Loucy (cell line): Measurements from ENCODE around the gene CHRND.

ENCODE experiments used
- H2AFZ ChIP-seq: fragments of 200-600 bp; sonication (generic); 2 replicates; pipeline ENCODE4 v1.6.0; 2016; ENCODE audit warnings: antibody characterized with exemption, mild to moderate bottlenecking, low read length, moderate library complexity
- H3F3A ChIP-seq: fragments of 200-600 bp; 2 replicates; pipeline ENCODE4 v1.6.0; 2016; ENCODE audit warnings: antibody characterized with exemption, low read depth, mild to moderate bottlenecking
- H3K27me3 ChIP-seq: fragments of 200-600 bp; sonication (generic); 2 replicates; pipeline ENCODE4 v1.6.1; 2014; ENCODE audit warnings: low read length, mild to moderate bottlenecking; ENCODE audit not compliant: insufficient read depth, poor library complexity, severe bottlenecking
- H3K36me3 ChIP-seq: fragments of 200-600 bp; sonication (generic); 2 replicates; pipeline ENCODE4 v1.6.1; 2016; ENCODE audit warnings: low read length; ENCODE audit not compliant: insufficient read depth
- H3K4me1 ChIP-seq: fragments of 200-600 bp; sonication (generic); 2 replicates; pipeline ENCODE4 v1.5.1; 2014; ENCODE audit warnings: low read length, mild to moderate bottlenecking; ENCODE audit not compliant: insufficient read depth, poor library complexity, severe bottlenecking
- H3K4me2 ChIP-seq: fragments of 200-600 bp; sonication (generic); 2 replicates; pipeline ENCODE4 v1.6.0; 2014; ENCODE audit warnings: antibody characterized with exemption, low read length, low read depth, mild to moderate bottlenecking; ENCODE audit not compliant: poor library complexity, severe bottlenecking
- H3K4me3 ChIP-seq: fragments of 200-600 bp; sonication (generic); 2 replicates; pipeline ENCODE4 v1.5.1; 2014; ENCODE audit warnings: low read length, mild to moderate bottlenecking, mixed read lengths; ENCODE audit not compliant: poor library complexity, severe bottlenecking
- H3K79me2 ChIP-seq: fragments of 200-600 bp; sonication (generic); 2 replicates; pipeline ENCODE4 v1.6.1; 2014; ENCODE audit warnings: low read length; ENCODE audit not compliant: insufficient read depth
- H3K9ac ChIP-seq: fragments of 200-600 bp; sonication (generic); 2 replicates; pipeline ENCODE4 v1.6.0; 2014; ENCODE audit warnings: mild to moderate bottlenecking, low read depth, low read length, moderate library complexity; ENCODE audit not compliant: poor library complexity, severe bottlenecking
- H3K9me2 ChIP-seq: fragments of 200-600 bp; sonication (generic); replicated peaks from 2 replicates; pipeline ENCODE4 v1.6.1; 2016; ENCODE audit warnings: low read depth, low read length, mixed read lengths
- H3K9me3 ChIP-seq: fragments of 200-600 bp; sonication (generic); 2 replicates; pipeline ENCODE4 v1.6.1; 2014; ENCODE audit warnings: mild to moderate bottlenecking, antibody characterized with exemption, low read length, low read depth; ENCODE audit not compliant: insufficient read depth
- H4K20me1 ChIP-seq: fragments of 200-600 bp; sonication (generic); 2 replicates; pipeline ENCODE4 v1.6.0; 2014; ENCODE audit warnings: antibody characterized with exemption, low read length, mild to moderate bottlenecking; ENCODE audit not compliant: insufficient read depth, poor library complexity, severe bottlenecking
- CTCF ChIP-seq: fragments of 200-600 bp; sonication (generic); conservative IDR thresholded peaks from 2 replicates; pipeline ENCODE4 v1.5.1; 2014; ENCODE audit warnings: mild to moderate bottlenecking, antibody characterized with exemption, low read length
- EZH2phosphoT487 ChIP-seq: fragments of 200-600 bp; IDR thresholded peaks from 2 replicates; pipeline ENCODE4 v1.6.1; 2018; ENCODE audit warnings: antibody characterized with exemption, mild to moderate bottlenecking, moderate library complexity, borderline replicate concordance

The CHRND gene

GRCh38 chr2:232512602-232513001 lies 13.4 kb upstream of the CHRND start:
- Histone ChIP-seq H3K27me3 (no peaks in the 10 kb centered on the region), H3K79me2 (no peaks in the 10 kb centered on the region), H3K4me3 (no peak overlapping the region), H3K36me3 (no peaks in the 10 kb centered on the region), H3K4me2 (no peak overlapping the region), H3K9ac (no peak overlapping the region), H3F3A (no peaks in the 10 kb centered on the region), H3K4me1 (no peaks in the 10 kb centered on the region), H4K20me1 (no peaks in the 10 kb centered on the region), H2AFZ (no peak overlapping the region), H3K9me3 (no peaks in the 10 kb centered on the region), H3K9me2 (no peaks in the 10 kb centered on the region)
- TF ChIP-seq CTCF (no peak), EZH2phosphoT487 (no peak)

- Histone ChIP-seq H3K36me3 (no peaks in the 10 kb centered on the region), H3K4me1 (no peaks in the 10 kb centered on the region), H4K20me1 (no peaks in the 10 kb centered on the region), H3K9me2 (no peaks in the 10 kb centered on the region), H3K79me2 (no peaks in the 10 kb centered on the region), H3K4me2 (no peak overlapping the region), H3K9ac (no peak overlapping the region), H3K9me3 (no peaks in the 10 kb centered on the region), H3F3A (no peaks in the 10 kb centered on the region), H3K4me3 (no peak overlapping the region), H2AFZ (no peak overlapping the region), H3K27me3 (no peaks in the 10 kb centered on the region)
- TF ChIP-seq EZH2phosphoT487 (no peak), CTCF (no peak)
Measured at GRCh38 chr2:232513353-232513752, 12.6 kb upstream of the CHRND start.

DNA sequence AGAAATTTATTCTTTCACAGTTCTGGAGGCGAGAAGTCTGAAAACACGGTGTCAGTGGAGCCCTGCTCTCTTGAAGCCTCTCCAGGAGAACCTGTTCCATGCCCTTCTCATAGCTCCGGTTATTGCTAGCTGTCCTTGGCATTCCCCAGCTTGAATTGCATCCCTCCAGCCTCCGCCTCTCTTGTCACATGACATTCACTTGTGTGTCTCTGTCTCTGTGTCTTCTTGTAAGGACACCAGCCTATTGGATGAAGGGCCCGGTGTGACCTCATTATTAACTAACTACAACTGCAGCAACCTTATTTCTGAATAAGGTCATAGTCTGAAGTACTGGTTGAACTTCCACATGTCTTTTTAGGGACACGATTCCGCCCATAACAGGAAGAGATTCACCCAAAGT lies 10.3 kb upstream of the CHRND start:
- H3K9me3 ChIP-seq: no peaks in the 10 kb centered on the region
- H3K9ac ChIP-seq: no peak overlapping the region
- H3F3A ChIP-seq: no peaks in the 10 kb centered on the region
- no peaks in the 10 kb centered on the region for H4K20me1 ChIP-seq
- H3K4me2 ChIP-seq: no peak overlapping the region
- TF ChIP-seq CTCF: no peak
- TF ChIP-seq EZH2phosphoT487: no peak
- no peaks in the 10 kb centered on the region for H3K9me2 ChIP-seq
- H2AFZ ChIP-seq: no peak overlapping the region
- H3K36me3 ChIP-seq: no peaks in the 10 kb centered on the region
- no peaks in the 10 kb centered on the region for H3K4me1 ChIP-seq
- H3K4me3 ChIP-seq: no peak overlapping the region
- H3K79me2 ChIP-seq: no peaks in the 10 kb centered on the region
- H3K27me3 ChIP-seq: no peaks in the 10 kb centered on the region
